HG03060 (cell line): Measurements from ENCODE around the gene ELAVL3.
"Not testable (repeated sequence)": the region's sequence is repeated elsewhere in the genome, so short reads cannot be mapped to it uniquely, and the experiment has no call there.

Experiments
- ATAC-seq: cut with Tn5 transposase; IDR thresholded peaks from one replicate; pipeline ENCODE4 v1.9.1; 2021; ENCODE audit warnings: low read depth, moderate number of reproducible peaks; ENCODE audit not compliant: unreplicated experiment

The ELAVL3 gene

DNA sequence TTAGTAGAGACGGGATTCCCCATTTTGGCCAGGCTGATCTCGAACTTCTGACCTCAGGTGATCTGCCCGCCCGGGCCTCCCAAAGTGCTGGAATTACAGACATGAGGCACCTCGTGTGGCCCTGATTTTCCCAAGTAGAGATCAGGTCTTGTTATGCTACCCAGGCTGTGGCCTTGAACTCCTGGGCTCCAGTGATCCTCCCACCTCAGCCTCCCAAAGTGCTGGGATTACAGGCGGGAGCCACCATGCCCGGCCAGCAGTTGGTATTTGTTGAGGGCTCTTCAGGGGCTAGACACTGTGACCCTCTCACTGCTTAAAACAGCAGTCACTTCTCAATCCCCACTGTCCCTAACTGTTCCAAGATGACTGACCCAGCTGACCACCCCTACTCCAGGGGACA, 8.5 kb upstream of the ELAVL3 start:
- no peak for ATAC-seq

DNA sequence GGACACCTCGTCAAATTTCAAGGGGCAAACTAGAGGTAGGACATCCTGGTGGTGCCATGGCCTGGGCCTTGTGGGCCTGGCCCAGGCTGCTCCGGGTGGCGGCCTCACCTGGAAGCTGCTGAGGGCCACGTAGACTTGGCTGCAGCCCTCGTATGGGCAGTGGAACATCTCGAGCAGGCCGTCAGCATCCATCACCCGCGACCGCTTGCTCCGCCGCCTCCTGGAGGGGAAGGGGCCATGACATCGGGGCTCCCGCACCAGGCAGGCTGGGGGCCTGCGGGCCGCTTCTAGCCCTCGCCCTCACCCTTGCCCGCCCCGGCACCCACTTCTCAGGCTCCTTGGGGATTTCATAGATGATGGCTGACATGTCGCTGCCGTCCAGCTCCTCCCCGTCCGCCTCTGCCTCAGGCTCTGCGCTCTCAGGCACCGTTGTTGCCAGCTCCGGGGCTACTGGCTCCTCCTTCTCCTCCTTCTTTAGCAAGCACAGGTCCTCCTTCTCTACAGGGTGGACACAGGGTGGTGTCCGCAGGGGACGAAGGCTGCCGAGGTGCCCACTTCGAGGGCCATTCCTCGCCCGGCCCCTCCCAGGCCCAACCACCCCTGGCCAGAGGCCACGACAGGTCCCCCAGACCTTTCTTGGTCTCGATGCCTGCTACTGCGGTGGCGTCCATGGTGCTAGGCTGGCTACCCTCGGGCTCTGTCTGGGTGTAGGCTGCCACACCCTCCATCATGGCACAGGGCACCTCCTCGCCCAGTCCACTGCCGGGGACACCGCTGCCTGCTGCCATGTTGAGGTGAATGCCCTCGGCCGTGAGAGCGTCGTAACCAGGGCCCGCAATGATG, 6.0 kb upstream of the ELAVL3 start:
- ATAC-seq = no peak

DNA sequence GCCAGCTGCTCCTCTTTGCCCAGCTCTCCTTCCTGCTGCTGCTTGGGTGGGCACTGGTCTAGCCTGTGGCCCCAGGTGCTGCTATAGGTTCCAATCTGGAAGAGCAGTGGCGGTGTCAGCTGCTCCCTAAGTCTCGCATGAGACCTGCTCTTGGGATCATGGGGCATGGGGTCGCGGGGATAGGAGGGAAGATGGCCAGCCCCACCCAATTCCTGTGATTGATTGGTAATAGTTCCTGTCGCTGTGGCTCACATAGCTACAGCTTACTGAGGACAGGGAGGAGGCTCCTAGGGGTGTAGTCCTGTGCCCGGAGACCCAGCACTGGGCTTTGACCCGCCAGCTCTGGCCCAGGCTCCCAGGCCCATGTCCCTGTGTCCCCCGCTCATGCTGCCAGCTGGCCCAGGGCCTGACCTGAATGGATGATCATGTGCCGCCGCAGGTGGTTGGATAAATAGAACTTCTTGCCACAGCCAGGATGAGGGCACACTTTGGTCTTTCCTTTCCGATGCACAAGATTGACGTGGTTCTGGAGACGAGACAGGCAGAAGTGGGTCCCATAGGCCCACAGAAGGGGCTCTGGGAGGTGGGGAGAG, 4.5 kb upstream of the ELAVL3 start:
- no peak for ATAC-seq

DNA sequence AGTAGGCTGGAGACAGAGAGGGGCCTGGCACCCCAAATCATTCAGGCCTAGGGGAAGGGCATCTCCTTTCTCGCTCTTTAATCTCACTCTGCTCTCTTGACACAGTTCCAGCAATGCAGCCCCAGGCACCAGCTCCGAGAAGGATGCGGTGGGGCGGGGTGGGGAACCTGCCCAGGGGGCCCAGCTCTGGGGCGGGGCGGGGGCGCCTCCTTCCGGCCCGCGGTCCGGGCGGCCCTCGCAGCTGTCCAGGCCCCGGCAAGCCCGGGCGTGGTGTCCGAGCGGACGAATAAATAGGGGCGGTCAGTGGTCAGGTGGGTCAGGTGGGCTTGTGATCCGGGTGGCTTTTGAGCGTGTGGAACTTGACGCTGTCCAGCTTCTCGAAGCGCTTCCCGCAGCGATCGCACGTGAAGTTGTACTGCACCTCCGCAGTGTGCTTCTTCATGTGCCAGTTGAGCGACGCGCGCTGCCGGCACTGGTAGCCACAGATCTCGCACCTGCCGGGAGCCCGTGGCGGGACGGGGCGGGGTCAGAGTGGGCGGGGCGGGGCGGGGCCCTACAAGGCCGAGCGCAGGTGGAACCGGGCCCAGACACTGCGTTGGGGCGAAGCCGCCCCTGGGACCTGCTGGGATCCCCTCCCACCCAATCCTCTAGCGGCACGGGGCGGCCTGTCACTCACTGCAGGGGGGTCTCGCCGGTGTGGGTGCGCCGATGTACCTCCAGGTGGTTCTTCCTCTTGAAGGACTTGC, 2.7 kb upstream of the ELAVL3 start:
- no peak for ATAC-seq

DNA sequence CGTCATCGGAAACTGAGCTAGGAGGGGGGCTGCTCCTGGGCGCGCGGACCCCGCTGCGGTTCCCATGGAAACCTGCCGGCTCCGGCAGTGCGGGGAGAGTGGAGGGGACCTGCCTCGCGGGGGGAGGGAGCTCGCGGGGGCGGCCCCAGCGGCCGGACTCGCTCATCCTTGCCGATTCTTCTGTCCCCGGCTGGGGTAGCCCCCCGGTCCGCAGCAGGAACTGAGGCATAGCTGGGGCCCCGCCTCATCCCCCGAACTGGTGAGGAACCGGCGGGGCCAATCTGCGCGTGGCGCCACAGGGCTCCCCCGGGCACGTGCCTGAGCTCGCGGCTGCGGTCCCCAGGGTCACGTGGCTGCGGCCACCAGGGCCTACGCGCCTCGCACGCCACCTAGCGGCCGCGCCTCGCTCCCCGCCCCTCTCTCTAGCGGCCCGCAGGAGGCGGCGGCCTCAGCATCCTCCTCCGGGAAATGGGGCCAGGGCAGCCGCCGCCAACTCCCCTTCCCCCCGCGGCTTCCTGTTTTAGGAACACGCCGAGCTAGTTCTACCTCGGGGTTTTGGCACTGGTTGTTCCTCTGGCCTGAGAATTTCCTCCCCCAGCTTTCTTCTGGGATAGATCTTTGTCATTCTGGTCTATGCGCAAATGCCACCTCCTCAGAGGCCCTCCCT, 1.7 kb upstream of the ELAVL3 start:
- ATAC-seq = no peak

DNA sequence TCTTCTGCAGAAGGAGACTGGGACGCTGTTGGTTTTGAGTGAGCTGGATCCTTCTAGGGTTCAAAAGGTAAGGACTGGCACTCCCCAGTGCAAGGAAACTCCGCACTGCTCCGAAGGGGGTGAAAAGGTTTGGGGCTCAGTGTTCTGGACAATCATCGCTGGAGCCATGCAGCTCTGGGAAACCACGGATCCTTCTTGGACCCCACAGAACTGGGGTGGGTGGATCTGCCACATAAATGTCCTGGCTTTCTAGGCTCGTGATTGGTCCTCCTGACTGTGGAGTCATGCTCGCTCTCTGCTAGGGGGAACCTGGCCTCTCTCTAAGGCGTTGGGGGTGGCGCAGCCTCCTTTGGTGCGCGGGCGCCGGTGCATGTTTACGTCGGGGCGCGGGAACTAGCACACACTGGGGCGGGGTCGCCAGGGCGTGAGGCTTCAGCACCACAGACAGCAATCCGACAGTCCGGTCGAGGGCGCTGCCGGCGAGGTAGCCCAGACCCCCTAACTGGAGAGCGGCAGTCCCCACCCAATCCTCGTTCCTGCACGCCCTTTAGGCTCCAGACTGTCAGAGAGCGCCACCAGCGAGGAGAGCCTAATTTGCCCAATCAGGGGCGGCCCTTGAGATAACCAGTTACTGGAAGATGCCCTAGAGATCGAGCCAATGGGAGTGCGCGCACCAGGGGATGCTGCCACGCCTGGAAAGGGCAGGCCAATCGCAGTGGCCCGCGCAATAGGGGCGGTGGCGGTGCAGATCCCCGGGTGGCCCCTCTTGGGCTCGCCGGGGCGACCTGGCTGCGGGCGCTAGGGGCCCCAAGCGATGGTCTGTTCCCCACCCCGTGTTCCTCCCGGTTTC, 913 bp upstream of the ELAVL3 start:
- no peak for ATAC-seq

DNA sequence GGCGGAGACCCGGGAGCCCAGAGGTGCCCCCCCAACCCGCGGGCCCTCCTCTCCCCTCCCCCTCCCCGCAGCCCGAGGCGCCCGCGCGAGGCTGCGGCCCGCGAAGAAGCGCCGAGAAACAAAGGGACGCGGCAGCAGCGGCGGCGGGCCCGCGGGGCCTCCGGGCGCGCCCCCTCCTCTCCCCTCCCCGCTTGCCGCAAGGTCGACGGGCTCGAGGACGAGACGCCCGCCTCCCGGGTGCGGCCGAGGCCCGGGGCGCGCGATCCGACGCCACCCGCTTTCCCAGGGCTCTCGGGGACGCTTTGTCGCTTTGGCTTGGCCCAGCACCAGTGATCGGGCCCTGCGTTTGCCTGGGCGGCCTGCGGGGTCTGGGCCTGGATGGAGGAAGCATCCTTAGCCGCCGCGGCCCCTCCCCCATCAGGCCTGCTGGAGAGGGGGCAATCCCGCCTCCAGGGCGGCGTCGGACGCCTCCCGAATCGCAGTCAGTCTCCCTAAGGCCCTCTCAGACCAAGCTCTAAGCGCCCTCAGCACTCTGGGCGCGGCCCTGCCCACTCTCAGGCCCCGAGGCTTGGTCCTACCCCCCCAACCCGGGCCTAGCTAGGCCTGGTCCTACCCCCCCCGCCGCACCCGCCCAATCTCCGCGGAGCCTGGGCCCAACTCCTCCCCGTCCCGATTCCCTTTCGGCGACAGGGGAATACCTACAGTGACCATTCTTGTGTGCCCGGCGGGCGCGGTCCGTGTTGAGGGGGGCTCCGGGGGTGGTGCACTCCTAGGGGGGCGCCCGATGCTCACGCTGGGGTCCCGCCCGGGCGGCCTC, 740 bp downstream of the ELAVL3 start:
- no peak for ATAC-seq

DNA sequence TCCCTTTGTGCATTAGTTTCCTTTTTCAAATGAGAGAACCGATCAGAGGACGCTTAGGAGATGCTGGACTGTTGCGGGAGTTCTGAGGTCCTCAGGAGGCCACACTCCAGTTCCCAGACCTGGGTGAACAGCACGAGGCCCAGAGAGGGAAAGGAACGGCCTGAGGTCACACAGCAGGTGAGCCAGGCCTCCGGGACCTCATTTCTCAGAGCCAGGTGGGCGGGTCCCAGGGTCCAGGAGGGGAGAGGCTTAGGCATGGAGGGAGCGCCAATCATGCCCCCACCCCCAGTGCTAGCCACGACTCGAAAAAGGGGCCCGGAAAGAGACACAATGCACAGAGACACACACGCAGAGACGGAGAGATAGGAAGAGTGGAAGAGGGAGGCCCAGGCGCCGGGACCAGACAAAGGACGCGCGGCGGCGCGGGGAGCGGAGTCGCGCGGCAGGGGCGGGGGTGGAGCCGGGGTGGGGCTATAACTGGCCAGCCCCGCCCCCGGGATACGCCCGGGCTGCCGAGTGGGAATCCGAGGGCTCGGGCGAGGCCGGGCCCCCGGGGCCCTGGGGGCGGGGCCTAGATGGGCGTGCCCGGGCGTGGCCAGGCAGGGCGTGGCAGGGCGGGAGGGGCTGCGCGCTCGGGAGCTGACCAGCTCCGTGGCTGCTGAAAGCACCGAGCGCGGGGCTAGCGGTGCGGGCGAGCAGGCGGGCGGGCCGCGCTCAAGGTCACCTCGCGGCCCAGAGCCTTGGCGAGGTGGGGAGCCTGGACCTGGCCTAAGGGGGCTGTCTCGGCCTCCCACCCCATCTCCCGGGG, 1.6 kb downstream of the ELAVL3 start:
- no peak for ATAC-seq

DNA sequence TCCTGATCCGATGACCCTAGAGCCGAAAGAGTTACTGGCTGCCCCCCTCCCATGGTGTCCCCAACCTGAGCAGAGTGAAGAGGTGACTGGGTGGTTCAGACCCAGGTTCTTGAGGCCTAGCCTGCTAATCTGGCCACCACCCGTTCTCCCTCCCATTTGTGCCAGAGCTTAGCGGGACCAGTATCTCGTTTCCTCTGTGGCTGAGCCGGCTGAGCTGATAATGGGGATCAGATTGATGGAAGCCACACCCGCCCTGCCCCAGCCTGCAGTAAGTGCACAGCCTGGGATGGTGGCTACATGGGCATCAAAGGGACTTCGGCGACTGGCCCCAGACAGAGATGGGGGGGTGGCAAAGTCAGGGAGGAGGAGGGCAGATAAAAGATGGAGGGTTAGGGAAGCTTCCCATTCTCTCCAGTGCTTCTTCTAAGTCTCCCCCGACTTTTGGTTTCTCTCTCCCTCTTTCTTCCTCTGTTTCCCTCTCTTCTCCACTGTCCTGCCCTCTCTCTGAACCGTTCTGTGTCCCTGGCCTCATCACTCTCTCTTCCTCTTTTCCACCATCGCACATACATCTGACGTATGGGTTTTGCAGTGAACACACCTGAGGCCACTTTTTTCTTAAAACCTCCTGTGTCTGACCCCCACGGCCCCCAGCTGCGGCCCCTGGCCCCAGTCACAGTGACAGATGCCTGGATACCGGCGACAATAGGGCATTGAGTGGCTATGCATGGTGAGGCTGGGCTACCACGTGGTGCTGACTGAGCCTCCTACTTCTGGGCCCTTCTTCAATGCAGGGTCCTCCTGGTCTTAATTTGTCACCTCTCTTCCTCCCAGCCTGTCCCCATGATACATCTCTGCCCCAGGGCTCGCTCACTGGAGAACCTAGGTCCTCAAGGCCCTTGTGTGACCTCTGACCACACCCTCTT, 2.4 kb downstream of the ELAVL3 start:
- ATAC-seq = no peak

DNA sequence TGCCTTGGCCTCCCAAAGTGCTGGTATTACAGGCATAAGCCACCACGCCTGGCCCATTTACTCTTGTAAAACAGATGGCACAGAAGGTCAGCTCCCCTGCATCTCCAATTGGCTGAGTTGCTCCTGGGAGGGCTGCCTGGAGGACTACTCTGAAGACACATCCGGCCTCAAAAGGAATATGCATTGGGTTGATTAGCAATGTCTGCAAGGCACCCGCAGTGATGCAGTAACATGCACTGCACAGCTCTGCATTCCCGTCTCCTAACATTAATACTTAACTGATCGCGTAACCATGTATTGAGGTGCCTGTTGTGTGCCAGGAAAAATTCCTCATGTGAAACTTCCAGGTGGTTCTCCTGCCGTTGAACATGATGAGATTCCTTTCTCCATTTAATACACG, 5.0 kb downstream of the ELAVL3 start:
- no peak for ATAC-seq

DNA sequence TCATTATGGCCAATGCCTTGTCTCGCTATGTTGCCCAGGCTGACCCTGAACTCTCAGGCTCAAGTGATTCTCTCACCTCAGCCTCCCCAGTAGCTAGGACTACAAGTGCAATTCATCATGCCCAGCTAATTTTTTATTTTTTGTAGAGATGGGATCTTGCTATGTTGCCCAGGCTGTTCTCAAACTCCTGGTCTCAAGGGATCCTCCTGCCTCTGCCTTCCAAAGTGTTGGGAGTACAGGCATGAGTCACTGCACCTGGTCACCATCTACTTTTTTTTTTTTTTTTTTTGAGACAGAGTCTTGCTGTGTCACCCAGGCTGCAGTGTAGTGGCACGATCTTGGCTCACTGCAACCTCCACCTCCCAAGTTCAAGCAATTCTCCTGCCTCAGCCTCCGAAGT, 5.5 kb downstream of the ELAVL3 start:
- ATAC-seq = not testable (repeated sequence)

DNA sequence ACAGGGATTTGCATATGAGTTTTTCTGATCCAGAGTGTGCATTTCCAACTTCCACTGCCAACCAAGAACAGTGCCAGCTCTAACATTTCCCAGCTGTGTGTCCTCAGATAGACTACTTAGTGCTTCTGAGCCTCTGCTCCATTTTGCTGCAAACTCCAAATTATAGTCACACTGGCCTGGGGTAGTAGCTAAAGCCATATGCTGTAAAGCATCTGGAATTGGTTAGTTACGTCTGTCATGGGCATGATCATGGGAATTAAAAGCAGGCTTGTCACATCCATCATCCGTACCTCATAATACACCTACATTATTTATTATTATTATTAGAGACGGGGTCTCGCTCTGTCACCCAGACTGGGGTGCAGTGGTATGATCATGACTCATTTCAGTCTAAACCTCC, 7.1 kb downstream of the ELAVL3 start:
- no peak for ATAC-seq

DNA sequence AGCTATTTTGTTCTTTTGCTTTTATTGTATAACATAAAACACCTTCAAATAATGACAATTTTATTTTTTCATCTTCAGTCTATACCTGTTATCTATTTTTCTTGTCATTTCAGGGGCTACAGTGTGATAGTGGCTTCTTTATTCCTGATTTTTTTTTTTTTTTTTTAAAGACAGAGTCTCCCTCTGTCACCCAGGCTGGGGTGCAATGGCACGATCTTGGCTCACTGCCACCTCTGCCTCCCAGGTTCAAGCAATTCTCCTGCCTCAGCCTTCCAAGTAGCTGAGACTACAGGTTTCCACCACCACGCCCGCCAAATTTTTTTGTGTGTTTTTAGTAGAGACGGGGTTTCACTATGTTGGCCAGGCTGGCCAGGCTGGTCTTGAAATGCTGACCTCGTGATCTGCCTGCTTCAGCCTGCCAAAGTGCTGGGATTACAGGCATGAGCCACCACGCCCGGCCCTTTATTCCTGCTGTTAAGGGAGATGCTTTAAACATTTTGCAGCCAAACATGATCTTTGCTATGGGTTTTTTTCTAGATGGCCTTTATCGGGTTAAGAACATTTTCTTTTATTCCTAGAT, 12.5 kb downstream of the ELAVL3 start:
- ATAC-seq = not testable (repeated sequence)

DNA sequence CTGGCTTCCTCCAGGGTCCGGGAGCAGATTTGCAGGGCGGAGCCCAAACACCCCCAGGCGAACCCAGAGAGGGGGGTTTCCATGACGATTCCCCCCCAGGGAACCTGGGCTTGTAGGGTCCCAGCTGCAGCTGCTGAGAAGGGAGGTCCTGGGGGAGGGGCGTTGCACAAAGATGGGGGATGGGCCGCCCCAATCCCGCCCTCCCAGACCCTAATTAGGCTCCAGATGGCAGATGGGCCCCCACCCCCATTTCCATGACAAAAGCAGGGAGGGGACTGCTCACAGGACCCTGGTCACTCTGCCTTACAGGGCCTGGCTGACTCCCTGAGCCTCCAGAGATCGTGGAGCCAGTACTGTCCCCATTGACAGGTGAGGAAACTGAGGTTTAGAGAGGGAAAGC, 15.2 kb downstream of the ELAVL3 start:
- ATAC-seq = no peak

DNA sequence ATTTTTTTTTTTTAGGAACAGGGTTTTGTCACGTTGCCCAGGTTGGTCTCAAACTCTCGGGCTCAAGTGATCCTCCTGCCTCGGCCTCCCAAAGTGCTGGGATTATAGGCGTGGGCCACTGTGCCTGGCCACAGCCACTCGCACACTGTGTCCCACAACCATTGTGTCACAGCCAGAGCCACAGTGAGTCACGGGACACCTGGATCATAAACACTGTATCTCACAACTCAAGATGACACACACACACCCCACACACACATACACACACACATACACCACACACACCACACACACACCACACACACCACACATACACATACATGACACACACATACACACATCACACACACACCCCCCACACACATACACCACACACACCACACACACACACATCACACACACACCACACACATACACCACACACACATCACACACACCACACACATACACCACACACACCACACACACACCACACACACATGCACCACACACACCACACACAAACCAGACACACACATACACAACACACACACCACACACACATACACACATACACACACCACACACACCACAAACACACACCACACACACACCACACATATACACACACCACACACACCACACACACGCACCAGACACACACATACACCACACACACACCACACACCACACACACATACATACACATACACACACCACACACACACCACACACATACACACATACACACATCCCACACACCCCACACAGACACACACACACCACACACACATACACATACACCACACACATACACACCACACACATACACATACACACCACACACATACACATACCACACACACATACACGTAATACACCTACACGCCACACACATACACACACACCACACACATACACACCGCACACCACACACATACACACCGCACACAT, 16.2 kb downstream of the ELAVL3 start:
- ATAC-seq = no peak

DNA sequence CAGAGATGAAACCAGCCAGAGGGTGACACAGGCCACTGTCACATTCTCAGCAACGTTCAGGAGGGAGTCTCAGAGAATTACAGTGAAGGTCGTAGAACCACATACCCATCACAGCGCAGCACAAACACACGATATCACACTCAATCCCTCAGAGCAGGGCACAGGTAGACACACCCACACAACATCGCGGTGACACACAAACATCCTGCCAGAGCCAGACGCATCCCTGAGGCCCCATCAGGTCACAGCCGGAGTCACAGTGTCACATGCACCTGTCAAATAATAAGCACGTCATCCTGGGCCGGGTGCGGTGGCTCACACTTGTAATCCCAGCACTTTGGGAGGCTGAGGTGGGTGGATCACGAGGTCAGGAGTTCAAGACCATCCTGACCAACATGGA, 17.5 kb downstream of the ELAVL3 start:
- ATAC-seq = no peak
